Measurements from ENCODE around the gene TIMP3.

The TIMP3 gene

DNA sequence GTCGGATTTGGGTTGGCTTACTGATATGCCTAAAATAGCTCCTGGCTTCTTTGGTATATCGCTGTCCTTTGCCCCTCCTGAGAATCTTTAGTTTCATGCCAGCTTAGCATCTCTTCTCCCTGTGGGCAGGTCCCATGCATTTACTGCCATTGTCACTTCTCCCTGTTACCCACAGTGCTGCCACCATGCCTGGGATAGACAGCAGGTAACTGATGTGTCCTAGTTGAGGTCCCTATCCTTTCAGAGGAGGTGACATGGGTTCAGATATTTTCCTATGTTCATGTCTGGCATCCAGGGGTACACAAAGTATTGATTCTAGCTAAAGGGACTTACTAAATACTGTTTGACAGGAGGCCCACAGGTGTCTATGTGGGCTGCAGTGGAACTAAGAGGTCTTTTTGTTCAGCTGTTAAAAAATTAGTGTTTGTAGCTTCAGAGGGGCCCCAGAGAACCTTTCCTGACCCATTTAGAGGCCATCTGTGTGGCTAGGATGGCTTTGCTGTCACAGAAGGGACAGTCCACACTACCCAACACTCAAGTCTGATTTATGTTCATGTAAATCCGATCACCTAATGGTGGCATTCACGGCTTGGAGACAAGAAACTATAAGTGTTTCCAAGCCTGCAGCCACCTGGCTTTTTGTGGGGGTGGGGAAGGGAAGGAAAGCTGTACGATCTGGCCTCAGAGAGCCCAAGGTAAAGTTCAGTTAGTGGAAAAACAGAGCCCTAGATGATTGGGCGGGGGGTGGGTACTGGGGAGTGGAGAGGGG lies 8.5 kb downstream of the TIMP3 start:
- no peak for DNase-seq

DNA sequence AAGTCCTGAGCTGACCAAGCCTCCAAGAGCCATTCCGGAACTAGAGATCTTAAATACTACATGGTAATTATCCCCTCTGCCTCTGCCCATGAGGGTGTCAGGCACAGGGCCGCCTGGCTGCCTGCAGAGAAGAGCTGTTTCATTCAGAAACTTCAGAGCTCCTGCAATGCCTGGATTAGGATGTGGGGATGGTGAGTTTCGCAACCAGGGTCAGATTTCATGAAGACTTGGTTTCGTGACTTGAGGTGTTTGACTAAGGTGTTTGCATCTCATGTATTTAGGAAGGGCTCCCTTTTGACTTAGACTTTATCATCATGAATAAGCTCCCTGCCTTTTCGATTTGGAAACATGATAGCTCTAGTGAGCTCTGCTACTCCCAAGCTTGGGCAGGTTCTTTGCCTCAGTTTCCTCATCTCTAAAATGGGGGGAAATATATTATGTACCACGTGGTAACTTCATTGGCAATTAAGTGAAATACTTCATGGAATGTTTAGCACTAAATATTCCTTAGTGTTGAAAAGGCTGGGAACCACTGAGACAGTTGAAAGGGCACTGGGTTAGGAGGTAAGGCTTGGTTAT lies 9.1 kb downstream of the TIMP3 start:
- no peak for DNase-seq

DNA sequence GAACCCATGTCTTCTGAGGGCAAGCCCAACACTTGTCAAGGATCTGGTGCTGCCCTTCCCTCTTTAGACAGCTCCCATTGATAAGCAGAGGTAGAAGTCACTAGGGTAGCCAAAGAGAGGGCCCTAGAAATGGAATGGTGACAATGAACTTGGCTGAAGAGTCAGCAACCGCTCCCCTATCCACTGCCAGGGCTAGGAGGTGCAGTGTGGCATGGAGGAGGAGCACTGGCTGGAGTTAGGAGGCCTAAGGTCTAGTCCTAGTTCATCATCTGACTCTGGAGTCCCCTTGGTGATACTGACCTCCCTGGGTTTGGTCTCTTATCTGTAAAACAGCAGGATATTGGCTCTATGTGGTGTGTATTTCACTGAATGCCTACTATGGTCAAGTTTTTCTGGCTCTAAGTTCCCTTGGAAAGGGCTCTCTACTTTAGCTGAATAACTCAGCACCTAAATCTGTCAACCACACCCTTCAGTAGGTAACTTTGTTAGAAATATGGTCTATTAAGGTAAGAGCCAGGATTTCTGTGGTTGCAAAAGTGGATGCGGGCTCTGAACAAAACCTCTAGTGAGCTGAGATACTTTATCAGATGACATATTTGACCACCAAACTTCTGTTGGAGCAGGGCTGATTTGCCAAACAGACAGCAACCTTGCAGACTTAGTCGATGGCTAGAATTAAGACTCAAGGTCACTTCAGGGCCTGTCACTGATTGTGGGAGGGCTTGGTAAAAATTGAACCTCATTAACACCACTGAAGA lies 10.5 kb downstream of the TIMP3 start:
- DNase-seq = no peak

DNA sequence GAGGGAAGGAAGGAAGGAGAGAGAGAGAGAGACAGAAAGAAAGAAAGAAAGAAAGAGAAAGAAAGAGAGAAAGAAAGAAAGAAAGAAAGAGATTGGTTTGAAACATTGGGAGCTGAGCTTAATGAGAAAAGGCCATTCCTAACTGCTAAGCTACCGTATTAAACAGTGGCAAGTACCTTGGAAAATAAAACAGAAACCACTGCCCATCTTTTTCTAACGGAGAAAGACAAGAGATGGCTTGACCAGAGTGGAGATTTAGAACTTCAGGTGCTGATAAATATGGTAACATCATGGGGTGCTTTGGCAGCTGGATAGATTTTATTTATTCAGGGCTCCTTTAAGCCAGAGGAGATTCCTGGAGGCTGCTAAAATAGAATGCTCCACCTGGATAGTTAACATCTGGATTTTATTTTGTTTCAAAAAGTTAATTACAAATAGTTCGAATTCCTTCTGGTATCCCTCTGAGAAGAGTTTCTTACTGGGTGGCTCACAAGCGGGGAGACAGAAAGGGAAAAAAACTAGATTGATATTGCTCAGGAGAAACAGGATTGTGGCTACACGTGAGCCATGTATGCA lies 12.9 kb downstream of the TIMP3 start:
- no peak for DNase-seq

DNA sequence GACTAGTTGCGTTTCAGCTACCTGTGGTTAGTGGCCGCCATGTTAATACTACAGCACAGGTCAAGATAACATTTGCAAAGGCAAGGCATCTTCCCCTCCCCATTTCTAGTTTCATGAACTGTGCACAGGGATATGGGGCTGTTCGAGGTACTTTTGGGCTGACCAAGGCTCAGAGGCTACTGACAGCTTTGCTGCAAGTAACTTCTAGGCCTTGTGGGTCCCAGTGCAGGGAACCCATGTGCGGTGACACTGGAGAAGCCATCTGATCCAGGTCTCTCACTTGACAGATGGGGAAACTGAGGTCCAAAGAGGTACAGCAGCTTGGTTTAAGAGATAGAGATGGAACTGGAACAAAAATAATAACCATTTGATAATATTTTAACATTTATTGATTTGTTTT lies 13.6 kb downstream of the TIMP3 start:
- no peak for DNase-seq

DNA sequence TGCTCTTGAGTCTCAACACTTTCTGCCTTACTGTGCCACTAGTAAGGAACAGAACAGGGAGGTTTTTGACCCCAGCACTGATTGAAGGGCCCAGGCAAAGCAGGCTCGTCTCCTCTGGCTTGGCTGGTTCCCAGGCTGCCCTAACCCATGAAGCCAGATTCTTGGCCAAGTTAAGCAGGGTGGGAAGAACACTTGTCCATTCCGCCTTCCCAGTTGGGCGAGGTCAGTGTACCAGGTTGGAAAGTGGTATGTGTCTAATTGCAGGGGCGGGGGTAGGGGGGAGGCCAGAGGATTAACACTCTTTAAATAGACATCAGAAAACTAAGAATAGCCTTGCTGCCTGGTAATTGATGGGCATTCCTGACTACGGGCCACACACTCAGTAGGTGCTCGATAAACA lies 14.4 kb downstream of the TIMP3 start:
- DNase-seq = no peak

DNA sequence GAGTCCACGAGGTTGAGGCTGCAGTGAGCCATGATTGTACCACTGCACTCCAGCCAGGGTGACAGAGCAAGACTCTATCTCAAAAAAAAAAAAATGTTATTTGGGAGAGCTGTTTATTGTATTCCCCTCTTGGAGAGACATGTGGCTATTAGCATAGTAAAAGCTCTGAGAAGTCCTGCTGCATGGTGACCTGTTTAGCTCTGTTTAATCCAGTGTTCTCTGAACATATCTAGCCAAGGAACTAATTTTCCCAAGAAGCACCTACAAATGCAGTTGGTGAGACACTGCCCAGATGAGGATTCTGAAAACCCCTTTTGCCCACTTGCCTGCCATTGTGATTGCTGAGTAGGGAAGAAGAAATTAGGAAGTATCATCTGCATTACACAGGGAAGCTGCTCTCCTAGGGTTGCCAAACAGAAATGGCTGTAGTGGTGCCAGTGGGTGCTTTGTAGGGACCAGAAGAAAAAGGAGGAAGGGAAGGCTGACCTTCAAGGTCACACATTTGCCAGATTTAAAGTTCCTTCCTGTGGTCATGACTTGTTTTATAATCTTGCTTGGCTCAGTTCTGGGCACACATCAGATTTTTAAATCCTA lies 15.7 kb downstream of the TIMP3 start:
- no peak for DNase-seq

DNA sequence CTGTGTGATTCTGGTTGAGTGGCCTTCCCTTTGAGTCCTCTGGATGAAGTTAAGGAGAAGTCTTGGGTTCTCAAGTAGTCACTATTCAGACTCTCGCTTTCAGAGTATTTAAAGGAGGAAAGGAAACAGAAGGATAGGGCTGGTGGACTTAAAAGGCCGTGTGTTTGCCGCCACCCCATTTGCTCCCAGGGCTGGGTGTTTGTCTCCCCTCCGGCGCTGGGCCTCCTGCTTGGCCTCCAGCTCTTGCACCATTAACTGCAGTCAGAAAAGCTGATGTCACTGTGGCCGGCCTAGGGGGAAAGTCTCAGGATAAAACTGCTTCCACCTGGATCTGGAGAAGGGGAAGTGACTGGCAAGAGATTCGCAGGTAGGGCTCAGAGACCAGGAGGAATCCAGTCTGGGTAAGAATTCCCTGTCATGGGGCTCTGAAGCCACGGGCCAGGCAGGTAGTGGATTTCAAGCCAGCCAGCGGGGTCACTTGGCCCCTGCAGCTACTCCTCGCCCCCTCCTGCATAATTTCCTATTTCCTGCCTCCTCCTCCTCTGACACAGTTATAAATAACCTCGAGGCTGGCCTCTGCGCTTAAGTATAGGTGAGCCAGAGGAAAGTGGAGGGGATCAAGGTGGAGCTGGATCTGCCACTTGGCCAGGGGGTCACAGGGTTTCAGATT lies 17.1 kb downstream of the TIMP3 start:
- no peak for DNase-seq

DNA sequence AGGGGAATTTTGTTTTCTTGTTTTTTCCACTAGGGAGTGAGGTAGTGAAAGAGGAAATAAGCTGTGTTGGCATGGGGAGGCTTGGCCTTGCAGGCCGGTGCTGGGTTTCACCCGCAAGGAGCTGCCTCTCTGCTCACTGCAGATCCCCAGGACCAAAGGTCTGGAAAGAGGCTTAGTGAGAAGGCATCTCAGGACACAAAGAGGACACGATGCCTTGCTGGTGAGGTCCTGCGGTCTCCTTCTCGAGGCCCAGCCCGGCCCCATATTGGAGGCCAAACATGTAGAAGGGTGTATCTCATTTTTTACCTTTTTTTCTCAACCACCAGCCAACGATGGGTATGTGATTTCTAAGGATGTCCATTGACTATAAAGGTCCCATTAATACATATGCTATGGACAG lies 17.6 kb downstream of the TIMP3 start:
- no peak for DNase-seq

DNA sequence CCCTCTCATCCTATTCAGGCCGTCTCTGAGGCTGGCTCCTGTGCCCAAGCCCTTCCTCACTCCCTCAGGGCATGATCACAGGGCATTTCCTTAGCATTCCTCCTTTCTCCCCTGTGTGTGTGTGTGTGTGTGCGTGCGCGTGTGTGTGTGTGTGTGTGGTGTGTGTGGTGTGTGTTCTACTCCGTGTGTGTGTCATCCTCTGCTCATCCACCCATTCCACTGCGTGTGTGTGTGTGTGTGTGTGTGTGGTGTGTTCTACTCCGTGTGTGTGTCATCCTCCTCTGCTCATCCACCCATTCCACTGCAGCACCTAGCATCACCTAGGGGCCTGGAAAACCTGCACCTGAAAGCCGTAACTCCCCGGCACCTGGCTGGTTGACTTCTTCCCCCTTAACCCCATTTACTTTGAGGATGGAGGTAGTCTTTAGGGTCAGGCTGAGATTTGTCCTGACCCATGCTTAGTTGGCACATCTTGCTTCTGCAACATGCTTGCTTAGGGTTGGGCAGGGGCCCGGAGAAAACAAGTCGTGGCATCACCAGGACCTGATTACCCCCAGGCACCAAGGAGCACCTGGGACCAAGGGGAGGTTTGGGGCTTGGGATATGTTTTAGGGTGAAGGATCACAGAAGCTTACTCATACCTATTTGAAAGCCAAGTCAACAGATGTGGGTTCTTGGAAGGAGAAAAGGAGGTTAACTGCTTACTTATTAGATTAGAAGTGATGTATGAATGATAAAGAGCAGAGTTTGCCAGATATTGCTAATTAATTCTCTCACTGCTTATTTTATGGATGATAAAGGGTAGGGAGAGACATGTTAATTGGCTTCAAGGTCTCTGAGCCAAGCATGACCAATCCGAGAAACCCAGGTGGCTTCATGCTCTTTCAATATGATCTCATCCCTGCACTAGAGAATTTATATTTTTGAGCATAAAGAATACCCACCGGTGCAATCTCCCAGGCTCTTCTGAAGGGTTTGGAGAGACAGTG lies 18.9 kb downstream of the TIMP3 start:
- DNase-seq = no peak

DNA sequence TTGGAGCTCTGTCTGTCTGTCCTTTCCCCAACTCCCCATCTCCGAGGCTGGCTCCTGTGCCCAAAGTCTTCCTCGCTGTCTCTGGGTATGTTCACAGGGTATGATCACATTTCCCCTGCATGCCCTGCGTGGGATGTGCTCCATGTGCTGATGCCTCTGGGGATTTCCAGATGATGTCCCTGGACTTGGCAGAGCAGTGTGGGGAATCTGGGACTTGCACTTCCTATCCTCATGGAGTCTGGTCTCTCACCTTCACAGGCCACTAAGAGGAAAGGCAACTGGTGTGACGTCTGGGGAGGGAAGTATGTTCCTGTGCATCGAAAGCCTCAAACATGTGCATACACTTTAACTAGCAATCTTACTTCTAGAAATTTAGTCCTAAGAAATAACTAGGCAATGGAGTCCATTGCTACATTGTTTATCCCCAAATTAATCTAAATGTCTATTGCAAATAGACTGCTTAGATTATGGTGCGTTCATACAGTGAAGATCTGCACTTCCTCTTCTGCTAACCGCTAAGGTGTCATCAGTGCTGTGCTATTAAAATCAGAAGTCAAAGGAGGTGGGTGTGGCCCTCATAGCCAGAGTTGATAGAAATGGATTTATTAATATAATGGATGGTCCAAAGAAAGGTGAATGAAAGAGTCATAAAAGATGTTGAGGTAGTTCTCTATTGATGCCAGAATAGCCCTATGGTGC lies 20.8 kb downstream of the TIMP3 start:
- DNase-seq = no peak

DNA sequence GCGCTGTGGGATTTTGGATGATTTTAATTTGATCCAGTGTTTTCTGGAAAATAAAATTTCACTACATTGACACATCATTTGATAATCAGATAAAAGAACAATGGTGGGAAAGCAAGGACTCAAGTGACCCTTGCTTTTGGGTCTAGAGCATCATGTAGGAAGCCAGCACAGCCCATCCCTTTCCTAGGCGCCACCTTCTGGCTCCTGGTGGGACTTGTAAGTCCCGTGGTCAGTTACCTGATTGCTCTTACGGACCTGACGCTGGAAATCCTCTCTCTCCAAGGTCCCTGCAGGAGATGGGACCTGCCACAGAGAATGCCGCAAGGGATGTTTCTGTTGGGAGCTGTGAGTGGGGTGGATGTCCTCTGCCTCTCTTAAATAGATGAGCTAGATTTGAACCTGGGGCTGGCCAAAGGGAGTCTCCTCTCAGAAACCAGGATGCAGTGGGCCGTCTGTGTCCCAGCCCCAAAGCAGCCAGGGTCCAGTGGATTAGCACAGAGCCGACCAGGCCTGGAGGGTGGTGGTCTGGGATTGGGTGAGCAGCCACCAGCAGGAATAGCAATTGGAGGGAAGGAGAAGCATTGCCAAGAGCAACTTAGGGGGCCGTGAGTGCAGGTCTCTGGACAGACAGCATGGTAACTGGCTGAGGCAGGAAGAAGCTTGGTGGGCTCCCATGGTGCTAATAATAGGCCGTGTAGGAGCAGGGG lies 21.7 kb downstream of the TIMP3 start:
- peak in 1 of 2 experiments; percentile 23 for DNase-seq

DNA sequence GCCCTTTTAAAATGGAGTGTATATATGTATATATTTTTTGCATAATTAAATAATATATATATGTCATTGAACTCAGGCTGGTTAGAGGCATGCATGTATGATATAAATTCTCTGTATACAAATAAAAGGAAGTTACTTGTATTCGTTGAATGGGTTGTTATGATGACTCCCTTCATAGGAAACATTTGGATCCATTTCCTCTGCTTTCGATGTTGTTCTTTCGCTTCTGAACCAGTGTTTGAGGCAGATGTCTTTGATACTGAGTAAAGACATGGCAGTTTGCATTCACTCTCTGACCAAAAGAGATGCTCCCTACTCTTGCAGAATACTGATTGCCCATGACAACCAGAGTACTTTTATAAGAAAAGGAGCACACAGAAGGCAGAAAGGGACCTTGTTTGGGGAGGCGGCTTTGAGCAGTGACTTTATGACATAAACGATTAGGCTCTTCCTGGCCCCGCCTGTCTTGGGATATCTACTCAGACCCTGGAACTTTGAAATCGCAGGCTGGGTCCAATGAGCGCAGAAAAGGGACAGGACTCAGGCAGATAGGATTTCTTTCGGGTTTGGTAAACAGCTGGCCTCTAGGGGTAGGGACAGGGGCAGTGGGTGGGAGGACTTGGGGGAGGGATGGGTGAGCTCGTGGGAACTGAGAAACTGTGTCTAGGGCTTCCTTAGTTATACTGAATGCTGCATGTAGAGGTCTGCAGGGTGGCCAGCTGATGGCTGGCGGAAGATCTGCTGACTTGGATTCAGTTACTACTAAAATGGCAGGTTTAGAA lies 23.2 kb downstream of the TIMP3 start:
- no peak for DNase-seq

DNA sequence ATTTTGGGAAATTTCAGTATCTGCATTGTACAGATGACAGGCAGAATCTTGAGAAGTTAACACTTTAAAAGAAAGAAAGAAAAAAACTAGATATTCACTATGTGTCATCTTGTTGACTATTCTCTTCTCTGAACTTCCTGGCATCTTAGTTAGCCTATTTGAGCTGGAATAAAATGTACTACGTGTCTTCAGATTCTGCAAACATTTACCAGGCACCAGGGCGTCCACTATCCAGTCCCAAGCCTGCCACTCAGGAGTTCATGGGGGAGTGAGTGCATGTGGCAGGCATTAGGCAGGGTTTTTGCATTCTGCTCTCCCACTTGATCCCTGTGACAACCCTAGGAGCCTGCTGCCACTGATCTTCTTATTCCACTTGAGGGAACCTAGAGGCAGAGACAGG lies 25.0 kb downstream of the TIMP3 start:
- no peak for DNase-seq

DNA sequence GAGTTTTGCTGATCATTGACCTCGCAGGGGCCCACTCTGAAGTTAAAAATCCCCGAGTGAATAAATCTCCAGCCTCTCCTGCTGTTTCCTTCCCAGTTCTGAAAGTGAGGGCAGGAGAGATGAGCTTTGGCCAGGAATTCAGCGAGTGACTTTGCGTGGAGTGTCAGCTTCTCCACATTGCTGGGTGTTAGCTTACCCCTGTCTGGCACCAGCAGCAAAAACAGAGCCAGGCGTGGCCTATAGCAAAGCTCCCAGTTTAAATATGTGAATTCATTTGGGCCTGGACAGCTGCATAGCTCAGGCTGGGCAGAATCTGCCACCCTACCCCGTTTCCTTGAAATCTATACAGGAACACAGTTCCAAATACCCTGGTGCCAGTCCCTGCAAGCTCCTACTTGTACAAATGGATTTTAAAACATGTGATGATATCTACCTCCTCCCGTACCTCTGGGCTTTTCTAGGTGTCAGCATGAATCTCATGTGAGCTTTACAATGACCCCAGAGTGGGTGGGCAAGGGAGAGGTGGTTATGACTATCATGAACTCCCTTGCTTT lies 25.6 kb downstream of the TIMP3 start:
- DNase-seq = no peak

DNA sequence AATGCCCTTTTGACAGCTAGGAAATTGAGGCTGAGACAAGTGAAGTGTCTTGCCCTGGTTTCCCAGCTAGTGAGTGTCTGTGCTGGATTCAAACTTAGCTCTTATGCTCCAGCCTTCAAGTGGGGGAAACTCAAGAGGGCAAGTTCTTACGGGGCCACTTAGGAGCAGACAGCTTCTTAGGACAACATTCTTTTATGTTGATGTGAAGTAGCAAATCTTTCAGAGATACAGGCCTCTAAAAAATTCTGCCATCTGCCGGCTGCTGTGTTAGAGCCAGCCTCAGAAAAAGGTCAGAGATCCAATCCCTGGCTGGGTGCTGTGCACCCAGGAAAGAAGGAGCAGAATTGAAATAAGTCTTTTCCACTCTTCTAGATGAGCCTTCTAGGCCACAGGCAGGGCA lies 26.6 kb downstream of the TIMP3 start:
- no peak for DNase-seq

DNA sequence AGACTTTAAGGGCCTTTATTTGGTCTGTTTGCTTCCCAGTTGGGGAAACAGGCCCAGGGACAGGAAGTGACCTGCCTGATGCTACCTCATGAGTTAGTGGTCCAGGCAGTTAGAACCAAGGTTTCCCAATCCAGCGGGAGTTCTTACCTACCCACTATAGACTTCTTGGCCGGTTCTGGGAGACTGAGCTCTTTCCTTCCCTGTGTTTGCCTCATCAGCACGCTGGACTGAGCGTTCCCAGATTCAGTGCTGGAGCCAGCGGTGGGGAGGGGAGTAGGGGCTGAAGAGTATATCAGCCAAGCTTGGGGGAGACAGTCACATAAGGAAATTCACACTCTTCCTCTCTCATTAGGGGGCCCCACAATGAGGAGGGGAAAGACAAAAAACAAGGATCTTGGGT lies 27.1 kb downstream of the TIMP3 start:
- no peak for DNase-seq

DNA sequence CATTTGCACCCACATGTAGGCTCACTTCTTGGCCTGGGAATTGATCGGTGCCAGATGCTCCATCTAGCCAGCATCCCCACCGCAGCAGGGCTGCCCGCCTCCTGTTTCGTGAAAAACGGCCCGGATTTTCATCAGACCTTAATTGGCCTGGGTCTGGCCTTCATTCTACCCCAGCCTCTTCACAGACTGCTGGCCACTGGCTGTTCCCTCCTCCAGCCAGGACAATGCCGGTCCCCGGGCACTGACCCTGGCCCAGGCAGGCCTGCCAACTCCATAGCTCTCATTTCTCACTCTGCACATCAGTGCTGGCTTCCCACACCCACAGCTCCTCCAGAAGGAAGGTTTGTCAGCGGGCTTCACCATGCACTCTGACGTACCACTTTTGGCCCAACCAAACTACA lies 27.9 kb downstream of the TIMP3 start:
- no peak for DNase-seq

DNA sequence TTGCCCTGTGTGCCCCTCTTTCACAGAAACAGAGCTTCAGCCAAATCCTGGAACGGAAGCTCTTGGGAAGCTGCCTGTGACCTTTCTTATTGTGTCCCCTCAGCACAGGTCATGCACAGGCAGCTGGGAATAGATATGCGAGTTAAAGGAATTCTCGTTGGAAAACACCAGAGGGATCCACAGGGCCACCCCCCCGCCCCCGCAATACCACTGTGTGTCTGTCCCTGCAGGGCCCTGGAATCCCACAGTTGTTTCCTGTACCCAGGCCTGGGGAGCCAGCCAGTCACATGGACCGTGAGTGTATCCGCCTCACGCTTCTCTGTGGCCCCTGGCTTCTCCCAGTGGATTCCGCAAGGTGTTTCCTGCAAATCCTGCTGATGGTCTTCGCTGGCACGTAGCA lies 29.0 kb downstream of the TIMP3 start:
- DNase-seq = no peak
